ENCODE results near the gene FBXO42. TPM values are rescaled to one million over a fixed set of nuclear protein-coding genes. Genes with fewer than 3 reads are reported as not detected.

FBXO42 gene
- total and polyA plus RNA-seq, 2 donors (not counting 1 experiment from before 2014, with no cell fraction given): 10.4 to 13.5 TPM

DNA sequence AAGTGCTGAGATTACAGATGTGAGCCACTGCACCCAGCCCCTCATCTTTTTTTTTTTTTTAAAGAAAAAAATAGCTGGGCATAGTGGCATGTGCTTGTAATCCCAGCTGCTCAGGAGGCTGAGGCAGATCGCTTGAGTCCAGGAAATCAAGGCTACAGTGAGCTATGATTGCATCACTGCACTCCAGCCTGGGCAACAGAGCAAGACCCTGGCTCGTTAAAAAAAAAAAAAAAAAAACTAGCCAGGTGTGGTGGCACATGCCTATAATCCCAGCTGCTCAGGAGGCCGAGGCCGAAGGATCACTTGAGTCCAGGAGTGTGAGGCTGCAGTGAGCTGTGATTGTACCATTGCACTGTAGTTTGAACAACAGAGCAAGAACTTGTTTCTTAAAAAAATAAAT lies 28.6 kb upstream of the FBXO42 start:
- Histone ChIP-seq H3K9ac (ENCODE audit: insufficient read depth, low read length) (no peak overlapping the region), H2AFZ (ENCODE audit: low read length) (no peak overlapping the region), H3K36me3 (ENCODE audit: control insufficient read depth, insufficient read depth, low read length) (no peaks in the 10 kb centered on the region), H3K4me2 (ENCODE audit: extremely low read depth, insufficient read depth, low read length) (no peak overlapping the region), H3K27me3 (ENCODE audit: control insufficient read depth, insufficient read depth, low read length) (no peaks in the 10 kb centered on the region), H4K20me1 (ENCODE audit: control insufficient read depth, extremely low read depth, insufficient read depth, low read length) (no peaks in the 10 kb centered on the region), H3K79me2 (ENCODE audit: control insufficient read depth, insufficient read depth, low read length) (peaks cover 96% of the 10 kb centered on the region), H3K4me1 (ENCODE audit: control insufficient read depth, extremely low read depth, insufficient read depth, low read length) (peaks cover 17% of the 10 kb centered on the region), H3K27ac (ENCODE audit: insufficient read depth, low read length) (no peak overlapping the region), H3K4me3 (replicated peaks in 1 of 4; ENCODE audit: control extremely low read depth in 1 of 4, insufficient read depth in 1 of 4, low read depth in 3 of 4, low read length in 4 of 4) (no peak overlapping the region), H3K9me3 (ENCODE audit: control insufficient read depth, insufficient read depth, low read depth, low read length) (no peaks in the 10 kb centered on the region)
- DNase-seq (ENCODE audit: low read depth in 2 of 2): no peak
- TF ChIP-seq CTCF (conservative IDR thresholded peaks at IDR 0.05 in 1 of 2, IDR thresholded peaks at IDR 0.05 in 1 of 2; ENCODE audit: low read depth in 1 of 2, low read length in 2 of 2) (no peak), EZH2 (IDR thresholded peaks at IDR 0.05; ENCODE audit: low read length, missing control alignments) (no peak)

DNA sequence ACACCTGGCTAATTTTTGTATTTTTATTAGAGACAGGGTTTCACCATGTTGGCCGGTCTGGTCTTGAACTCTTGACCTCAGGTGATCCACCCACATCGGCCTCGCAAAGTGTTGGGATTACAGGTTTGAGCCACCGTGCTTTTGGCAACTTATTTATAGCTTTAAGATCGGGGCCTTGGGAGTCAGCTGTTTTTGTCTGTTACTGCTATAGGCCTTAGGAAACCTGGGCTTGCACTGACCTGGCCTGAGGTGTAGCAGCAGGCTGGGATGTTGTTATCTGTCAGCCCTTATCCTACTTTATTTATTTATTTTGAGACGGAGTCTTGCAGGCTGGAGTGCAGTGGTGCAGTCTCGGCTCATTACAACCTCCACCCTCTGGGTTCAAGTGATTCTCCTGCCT lies 26.2 kb upstream of the FBXO42 start:
- Histone ChIP-seq H4K20me1 (ENCODE audit: control insufficient read depth, extremely low read depth, insufficient read depth, low read length) (no peaks in the 10 kb centered on the region), H3K4me2 (ENCODE audit: extremely low read depth, insufficient read depth, low read length) (no peak overlapping the region), H3K79me2 (ENCODE audit: control insufficient read depth, insufficient read depth, low read length) (peaks cover 94% of the 10 kb centered on the region), H3K4me3 (replicated peaks in 1 of 4; ENCODE audit: control extremely low read depth in 1 of 4, insufficient read depth in 1 of 4, low read depth in 3 of 4, low read length in 4 of 4) (no peak overlapping the region), H3K9ac (ENCODE audit: insufficient read depth, low read length) (no peak overlapping the region), H3K27me3 (ENCODE audit: control insufficient read depth, insufficient read depth, low read length) (no peaks in the 10 kb centered on the region), H3K4me1 (ENCODE audit: control insufficient read depth, extremely low read depth, insufficient read depth, low read length) (peaks cover 15% of the 10 kb centered on the region), H3K9me3 (ENCODE audit: control insufficient read depth, insufficient read depth, low read depth, low read length) (no peaks in the 10 kb centered on the region), H3K36me3 (ENCODE audit: control insufficient read depth, insufficient read depth, low read length) (no peaks in the 10 kb centered on the region), H2AFZ (ENCODE audit: low read length) (no peak overlapping the region), H3K27ac (ENCODE audit: insufficient read depth, low read length) (no peak overlapping the region)
- TF ChIP-seq CTCF (conservative IDR thresholded peaks at IDR 0.05 in 1 of 2, IDR thresholded peaks at IDR 0.05 in 1 of 2; ENCODE audit: low read depth in 1 of 2, low read length in 2 of 2) (no peak), EZH2 (IDR thresholded peaks at IDR 0.05; ENCODE audit: low read length, missing control alignments) (no peak)
- DNase-seq (ENCODE audit: low read depth in 2 of 2): no peak

DNA sequence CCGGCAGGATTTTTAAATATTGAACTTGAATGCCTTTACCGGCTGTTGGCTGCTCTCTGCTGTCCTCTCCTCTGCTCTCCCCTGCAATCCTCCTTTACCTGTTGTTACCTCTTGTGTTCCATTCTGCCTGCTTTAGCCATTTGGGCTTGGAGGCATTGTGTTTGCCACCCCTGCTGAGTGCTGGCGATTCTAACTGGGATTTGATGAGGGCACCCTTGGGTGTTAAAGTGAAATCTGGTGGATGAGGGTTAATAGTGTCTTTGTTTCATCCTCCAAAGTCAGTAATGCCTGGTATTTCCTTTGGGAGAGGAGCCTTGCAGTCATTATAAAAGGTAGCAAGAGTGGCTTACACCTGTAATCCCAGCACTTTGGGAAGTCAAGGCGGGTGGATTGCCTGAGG lies 24.7 kb upstream of the FBXO42 start:
- Histone ChIP-seq H3K79me2 (ENCODE audit: control insufficient read depth, insufficient read depth, low read length) (peaks cover 94% of the 10 kb centered on the region), H4K20me1 (ENCODE audit: control insufficient read depth, extremely low read depth, insufficient read depth, low read length) (no peaks in the 10 kb centered on the region), H3K9me3 (ENCODE audit: control insufficient read depth, insufficient read depth, low read depth, low read length) (no peaks in the 10 kb centered on the region), H3K27ac (ENCODE audit: insufficient read depth, low read length) (peak overlapping the region; percentile 31), H3K9ac (ENCODE audit: insufficient read depth, low read length) (no peak overlapping the region), H3K4me3 (replicated peaks in 1 of 4; ENCODE audit: control extremely low read depth in 1 of 4, insufficient read depth in 1 of 4, low read depth in 3 of 4, low read length in 4 of 4) (no peak overlapping the region), H3K27me3 (ENCODE audit: control insufficient read depth, insufficient read depth, low read length) (no peaks in the 10 kb centered on the region), H3K4me1 (ENCODE audit: control insufficient read depth, extremely low read depth, insufficient read depth, low read length) (peaks cover 23% of the 10 kb centered on the region), H3K36me3 (ENCODE audit: control insufficient read depth, insufficient read depth, low read length) (no peaks in the 10 kb centered on the region), H3K4me2 (ENCODE audit: extremely low read depth, insufficient read depth, low read length) (no peak overlapping the region), H2AFZ (ENCODE audit: low read length) (no peak overlapping the region)
- TF ChIP-seq CTCF (conservative IDR thresholded peaks at IDR 0.05 in 1 of 2, IDR thresholded peaks at IDR 0.05 in 1 of 2; ENCODE audit: low read depth in 1 of 2, low read length in 2 of 2): no peak
- no peak for TF ChIP-seq EZH2 (IDR thresholded peaks at IDR 0.05; ENCODE audit: low read length, missing control alignments)
- no peak for DNase-seq (ENCODE audit: low read depth in 2 of 2)
